ENCODE data around the gene TSPAN32. TPM values are rescaled to one million over a fixed set of nuclear protein-coding genes. Genes with fewer than 3 reads are reported as not detected.
A peak's percentile ranks its signal among the peaks of the same experiment; 100 is the strongest.
"Not testable (repeated sequence)": the region's sequence is repeated elsewhere in the genome, so short reads cannot be mapped to it uniquely, and the experiment has no call there.

TSPAN32 gene
- total and polyA plus RNA-seq, 5 donors from 2014 or later = 13.8 to 60.7 (median 43.0) TPM

DNA sequence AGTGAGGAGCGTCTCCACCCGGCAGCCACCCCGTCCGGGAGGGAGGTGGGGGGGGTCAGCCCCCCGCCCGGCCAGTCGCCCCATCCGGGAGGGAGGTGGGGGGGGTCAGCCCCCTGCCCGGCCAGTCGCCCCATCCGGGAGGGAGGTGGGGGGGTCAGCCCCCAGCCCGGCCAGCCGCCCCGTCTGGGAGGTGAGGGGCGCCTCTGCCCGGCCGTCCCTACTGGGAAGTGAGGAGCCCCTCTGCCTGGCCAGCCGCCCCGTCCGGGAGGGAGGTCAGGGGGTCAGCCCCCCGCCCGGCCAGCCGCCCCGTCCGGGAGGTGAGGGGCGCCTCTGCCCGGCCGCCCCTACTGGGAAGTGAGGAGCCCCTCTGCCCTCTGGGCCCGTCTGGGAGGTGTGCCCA, 30.8 kb downstream of the TSPAN32 start:
- H3K4me1 ChIP-seq (ENCODE audit: control insufficient read depth, insufficient read depth, low read length, poor library complexity, severe bottlenecking) = not testable (repeated sequence)

GRCh38 chr11:2333486-2334205, 31.8 kb downstream of the TSPAN32 start:
- not testable (repeated sequence) for ATAC-seq (ENCODE audit: low read depth in 2 of 2); H3K4me3 ChIP-seq (ENCODE audit: low read depth, low read length); H3K27ac Mint-ChIP-seq; H3K27me3 ChIP-seq (ENCODE audit: control insufficient read depth, insufficient read depth, low read length); H3K36me3 Mint-ChIP-seq; DNase-seq; H3K4me1 ChIP-seq (ENCODE audit: control insufficient read depth, insufficient read depth, low read length, poor library complexity, severe bottlenecking); H3K27me3 Mint-ChIP-seq; H3K36me3 ChIP-seq (ENCODE audit: control insufficient read depth, insufficient read depth, low read length); H3K4me3 Mint-ChIP-seq; H3K4me1 Mint-ChIP-seq; H3K9me3 Mint-ChIP-seq; H3K9me3 ChIP-seq (ENCODE audit: control insufficient read depth in 2 of 2, low read length in 2 of 2); H3K27ac ChIP-seq (ENCODE audit: insufficient read depth, low read length, poor library complexity, severe bottlenecking)

More for the DNA sequence above, 30.8 kb downstream of the TSPAN32 start:
- H3K4me1 Mint-ChIP-seq; DNase-seq; H3K27ac Mint-ChIP-seq; ATAC-seq (ENCODE audit: low read depth in 2 of 2); H3K36me3 ChIP-seq (ENCODE audit: control insufficient read depth, insufficient read depth, low read length); H3K4me3 Mint-ChIP-seq; H3K27me3 Mint-ChIP-seq; H3K9me3 Mint-ChIP-seq; H3K27me3 ChIP-seq (ENCODE audit: control insufficient read depth, insufficient read depth, low read length); H3K27ac ChIP-seq (ENCODE audit: insufficient read depth, low read length, poor library complexity, severe bottlenecking); H3K36me3 Mint-ChIP-seq; H3K4me3 ChIP-seq (ENCODE audit: low read depth, low read length); H3K9me3 ChIP-seq (ENCODE audit: control insufficient read depth in 2 of 2, low read length in 2 of 2): not testable (repeated sequence)

DNA sequence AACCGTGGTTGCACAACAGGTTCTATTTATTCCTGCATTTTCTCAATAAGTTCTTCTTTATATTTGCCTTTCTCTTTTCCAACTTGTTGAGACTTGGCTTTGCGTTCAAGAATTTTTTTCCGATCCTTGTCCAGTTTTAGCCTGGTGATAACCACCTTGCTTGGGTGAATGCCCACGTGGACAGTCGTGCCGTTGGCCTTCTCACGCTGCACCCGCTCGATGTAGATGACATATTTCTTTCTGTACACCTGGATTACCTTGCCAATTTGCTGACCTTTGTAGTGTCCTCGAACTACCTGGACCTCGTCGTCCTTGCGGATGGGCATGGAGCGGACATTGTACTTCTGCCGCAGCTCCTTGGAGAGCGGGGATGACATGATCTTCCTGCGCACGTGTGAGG, 33.5 kb downstream of the TSPAN32 start:
- not testable (repeated sequence) for H3K4me1 ChIP-seq (ENCODE audit: control insufficient read depth, insufficient read depth, low read length, poor library complexity, severe bottlenecking); H3K4me1 Mint-ChIP-seq; H3K27ac Mint-ChIP-seq; H3K36me3 ChIP-seq (ENCODE audit: control insufficient read depth, insufficient read depth, low read length); H3K36me3 Mint-ChIP-seq; H3K9me3 ChIP-seq (ENCODE audit: control insufficient read depth in 2 of 2, low read length in 2 of 2); H3K4me3 ChIP-seq (ENCODE audit: low read depth, low read length); H3K27ac ChIP-seq (ENCODE audit: insufficient read depth, low read length, poor library complexity, severe bottlenecking); H3K4me3 Mint-ChIP-seq; H3K27me3 ChIP-seq (ENCODE audit: control insufficient read depth, insufficient read depth, low read length); H3K27me3 Mint-ChIP-seq; ATAC-seq (ENCODE audit: low read depth in 2 of 2); DNase-seq
- peaks cover 0 to 13% (median 2%) of the 10 kb centered on the region in 7 donors for H3K9me3 Mint-ChIP-seq

DNA sequence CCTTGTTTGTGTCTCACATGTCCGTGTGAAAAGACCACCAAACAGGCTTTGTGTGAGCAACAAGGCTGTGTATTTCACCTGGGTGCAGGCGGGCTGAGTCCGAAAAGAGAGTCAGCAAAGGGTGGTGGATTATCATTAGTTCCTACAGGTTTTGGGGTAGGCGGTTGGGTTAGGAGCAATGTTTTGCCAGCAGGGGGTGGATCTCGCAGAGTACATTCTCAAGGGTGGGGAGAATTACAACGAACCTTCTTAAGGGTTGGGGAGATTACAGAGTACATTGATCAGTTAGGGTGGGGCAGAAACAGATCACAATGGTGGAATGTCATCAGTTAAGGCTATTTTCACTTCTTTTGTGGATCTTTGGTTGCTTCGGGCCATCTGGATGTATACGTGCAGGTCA, 36.9 kb downstream of the TSPAN32 start:
- ATAC-seq (ENCODE audit: low read depth in 2 of 2); H3K27me3 ChIP-seq (ENCODE audit: control insufficient read depth, insufficient read depth, low read length); H3K9me3 ChIP-seq (ENCODE audit: control insufficient read depth in 2 of 2, low read length in 2 of 2); H3K4me3 Mint-ChIP-seq; H3K27me3 Mint-ChIP-seq; H3K4me3 ChIP-seq (ENCODE audit: low read depth, low read length); H3K4me1 Mint-ChIP-seq; H3K36me3 Mint-ChIP-seq; H3K36me3 ChIP-seq (ENCODE audit: control insufficient read depth, insufficient read depth, low read length); H3K4me1 ChIP-seq (ENCODE audit: control insufficient read depth, insufficient read depth, low read length, poor library complexity, severe bottlenecking); H3K27ac ChIP-seq (ENCODE audit: insufficient read depth, low read length, poor library complexity, severe bottlenecking); H3K9me3 Mint-ChIP-seq; H3K27ac Mint-ChIP-seq; DNase-seq: not testable (repeated sequence)

- Histone ChIP-seq H3K4me3 (ENCODE audit: low read depth, low read length) (no peak overlapping the region), H3K4me1 (ENCODE audit: control insufficient read depth, insufficient read depth, low read length, poor library complexity, severe bottlenecking) (no peaks in the 10 kb centered on the region), H3K27me3 (ENCODE audit: control insufficient read depth, insufficient read depth, low read length) (no peaks in the 10 kb centered on the region), H3K27ac (ENCODE audit: insufficient read depth, low read length, poor library complexity, severe bottlenecking) (no peak overlapping the region), H3K9me3 (ENCODE audit: control insufficient read depth in 2 of 2, low read length in 2 of 2) (no peaks in the 10 kb centered on the region), H3K36me3 (ENCODE audit: control insufficient read depth, insufficient read depth, low read length) (no peaks in the 10 kb centered on the region)
- ATAC-seq (ENCODE audit: low read depth in 2 of 2) (no peak), DNase-seq (no peak)
- peaks cover 14% of the 10 kb centered on the region for H3K36me3 Mint-ChIP-seq
- no peaks in the 10 kb centered on the region for H3K4me1 Mint-ChIP-seq
- H3K9me3 Mint-ChIP-seq = peaks cover 0 to 8% (median 0%) of the 10 kb centered on the region in 7 donors
- peak overlapping the region in 1 of 3 donors; percentile 62 for H3K27ac Mint-ChIP-seq
- no peak overlapping the region for H3K4me3 Mint-ChIP-seq
- H3K27me3 Mint-ChIP-seq = peaks cover under 1% of the 10 kb centered on the region
These were observed 40.7 kb downstream of the TSPAN32 start for GRCh38 chr11:2342557-2342956.

DNA sequence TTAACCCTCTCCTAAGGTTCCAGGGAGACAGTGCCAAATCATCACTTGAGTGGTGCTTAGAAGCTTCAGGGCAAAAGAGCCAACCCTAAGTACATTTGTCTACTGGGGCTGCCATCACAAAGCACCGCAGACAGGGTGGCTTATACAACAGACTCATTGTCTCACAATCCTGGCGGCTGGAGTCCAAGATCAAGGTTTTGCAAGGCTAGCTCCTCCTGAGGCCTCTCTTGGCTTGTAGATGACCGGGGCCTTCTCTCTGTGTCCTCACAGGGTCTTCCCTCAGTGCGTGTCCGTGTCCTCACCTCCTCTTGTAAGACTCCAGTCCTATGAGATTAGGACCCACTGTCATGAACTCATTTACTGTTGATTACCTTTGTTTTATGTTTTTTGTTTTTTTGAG, 41.2 kb downstream of the TSPAN32 start:
- ATAC-seq (ENCODE audit: low read depth in 2 of 2) = no peak
- Histone ChIP-seq H3K27me3 (ENCODE audit: control insufficient read depth, insufficient read depth, low read length) (no peaks in the 10 kb centered on the region), H3K4me3 (ENCODE audit: low read depth, low read length) (no peak overlapping the region), H3K36me3 (ENCODE audit: control insufficient read depth, insufficient read depth, low read length) (no peaks in the 10 kb centered on the region), H3K27ac (ENCODE audit: insufficient read depth, low read length, poor library complexity, severe bottlenecking) (no peak overlapping the region), H3K9me3 (ENCODE audit: control insufficient read depth in 2 of 2, low read length in 2 of 2) (no peaks in the 10 kb centered on the region), H3K4me1 (ENCODE audit: control insufficient read depth, insufficient read depth, low read length, poor library complexity, severe bottlenecking) (no peaks in the 10 kb centered on the region)
- H3K36me3 Mint-ChIP-seq = peaks cover 14% of the 10 kb centered on the region
- H3K27ac Mint-ChIP-seq = no peak overlapping the region
- H3K9me3 Mint-ChIP-seq = peaks cover 0 to 9% (median 0%) of the 10 kb centered on the region in 7 donors
- no peaks in the 10 kb centered on the region for H3K27me3 Mint-ChIP-seq
- no peaks in the 10 kb centered on the region for H3K4me1 Mint-ChIP-seq
- H3K4me3 Mint-ChIP-seq = no peak overlapping the region
- no peak for DNase-seq

GRCh38 chr11:2343502-2343901, 41.7 kb downstream of the TSPAN32 start:
- ATAC-seq (ENCODE audit: low read depth in 2 of 2) (no peak), DNase-seq (no peak)
- Mint-ChIP-seq H3K36me3 (peaks cover 14% of the 10 kb centered on the region), H3K9me3 (peaks cover 0 to 14% (median 3%) of the 10 kb centered on the region in 7 donors), H3K4me1 (no peaks in the 10 kb centered on the region), H3K4me3 (no peak overlapping the region), H3K27me3 (no peaks in the 10 kb centered on the region), H3K27ac (no peak overlapping the region)
- Histone ChIP-seq H3K9me3 (ENCODE audit: control insufficient read depth in 2 of 2, low read length in 2 of 2) (no peaks in the 10 kb centered on the region), H3K4me3 (ENCODE audit: low read depth, low read length) (no peak overlapping the region), H3K27ac (ENCODE audit: insufficient read depth, low read length, poor library complexity, severe bottlenecking) (no peak overlapping the region), H3K4me1 (ENCODE audit: control insufficient read depth, insufficient read depth, low read length, poor library complexity, severe bottlenecking) (no peaks in the 10 kb centered on the region), H3K36me3 (ENCODE audit: control insufficient read depth, insufficient read depth, low read length) (no peaks in the 10 kb centered on the region), H3K27me3 (ENCODE audit: control insufficient read depth, insufficient read depth, low read length) (no peaks in the 10 kb centered on the region)

DNA sequence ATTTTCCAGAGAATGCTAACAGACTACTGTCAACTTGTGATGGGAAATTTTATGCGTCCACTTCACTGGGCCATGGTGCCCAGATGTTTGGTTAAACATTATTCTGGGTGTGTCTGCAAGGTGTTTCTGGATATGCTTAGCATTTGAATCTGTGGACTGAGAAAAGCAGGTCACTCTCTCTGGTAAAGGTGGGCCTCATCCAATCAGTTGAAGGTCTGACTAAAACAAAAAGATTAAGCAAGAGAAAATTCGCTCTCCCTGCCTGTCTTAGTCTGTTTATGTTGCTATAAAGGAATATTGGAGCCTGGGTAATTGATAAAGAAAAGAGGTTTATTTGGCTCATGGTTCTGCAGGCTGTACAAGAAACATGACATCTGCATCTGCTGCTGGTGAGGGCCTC, 43.2 kb downstream of the TSPAN32 start:
- Mint-ChIP-seq H3K27me3 (no peaks in the 10 kb centered on the region), H3K36me3 (peaks cover 14% of the 10 kb centered on the region), H3K4me3 (no peak overlapping the region), H3K27ac (peak overlapping the region in 2 of 3 donors; percentile 11 to 14), H3K4me1 (no peaks in the 10 kb centered on the region), H3K9me3 (peaks cover 0 to 23% (median 3%) of the 10 kb centered on the region in 7 donors)
- Histone ChIP-seq H3K4me1 (ENCODE audit: control insufficient read depth, insufficient read depth, low read length, poor library complexity, severe bottlenecking) (no peaks in the 10 kb centered on the region), H3K27ac (ENCODE audit: insufficient read depth, low read length, poor library complexity, severe bottlenecking) (no peak overlapping the region), H3K27me3 (ENCODE audit: control insufficient read depth, insufficient read depth, low read length) (no peaks in the 10 kb centered on the region), H3K9me3 (ENCODE audit: control insufficient read depth in 2 of 2, low read length in 2 of 2) (peaks cover 6% of the 10 kb centered on the region in 2 experiments), H3K36me3 (ENCODE audit: control insufficient read depth, insufficient read depth, low read length) (no peaks in the 10 kb centered on the region), H3K4me3 (ENCODE audit: low read depth, low read length) (no peak overlapping the region)
- ATAC-seq (ENCODE audit: low read depth in 2 of 2) = no peak
- DNase-seq = no peak

Measured in CD4-positive, CD25-positive, alpha-beta regulatory T cell (primary cell).